ENCODE results near the gene RPL27.

GRCh38 chr17:43040655-43041054 is 42.4 kb downstream of the RPL27 start:
- no peak for TF ChIP-seq POLR2A (IDR thresholded peaks at IDR 0.05)
- TF ChIP-seq, protein P1, sequence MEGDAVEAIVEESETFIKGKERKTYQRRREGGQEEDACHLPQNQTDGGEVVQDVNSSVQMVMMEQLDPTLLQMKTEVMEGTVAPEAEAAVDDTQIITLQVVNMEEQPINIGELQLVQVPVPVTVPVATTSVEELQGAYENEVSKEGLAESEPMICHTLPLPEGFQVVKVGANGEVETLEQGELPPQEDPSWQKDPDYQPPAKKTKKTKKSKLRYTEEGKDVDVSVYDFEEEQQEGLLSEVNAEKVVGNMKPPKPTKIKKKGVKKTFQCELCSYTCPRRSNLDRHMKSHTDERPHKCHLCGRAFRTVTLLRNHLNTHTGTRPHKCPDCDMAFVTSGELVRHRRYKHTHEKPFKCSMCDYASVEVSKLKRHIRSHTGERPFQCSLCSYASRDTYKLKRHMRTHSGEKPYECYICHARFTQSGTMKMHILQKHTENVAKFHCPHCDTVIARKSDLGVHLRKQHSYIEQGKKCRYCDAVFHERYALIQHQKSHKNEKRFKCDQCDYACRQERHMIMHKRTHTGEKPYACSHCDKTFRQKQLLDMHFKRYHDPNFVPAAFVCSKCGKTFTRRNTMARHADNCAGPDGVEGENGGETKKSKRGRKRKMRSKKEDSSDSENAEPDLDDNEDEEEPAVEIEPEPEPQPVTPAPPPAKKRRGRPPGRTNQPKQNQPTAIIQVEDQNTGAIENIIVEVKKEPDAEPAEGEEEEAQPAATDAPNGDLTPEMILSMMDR (IDR thresholded peaks at IDR 0.05), result no peak
- TF ChIP-seq POLR2AphosphoS5 (IDR thresholded peaks at IDR 0.05), result no peak

Data from breast epithelium (tissue), 3 donors.